Body of pancreas (tissue), 4 donors: Measurements from ENCODE around the gene BMPER.

Source experiments
- CTCF ChIP-seq, 7 experiments: fragments of 450-650 bp in 4 of 7; fragments of 200-600 bp in 3 of 7; sonication (generic) in 3 of 7; IDR thresholded peaks; one replicate each; pipeline ENCODE4 v1.5.1; 2016 to 2019; ENCODE audit warnings: antibody characterized with exemption in 7 of 7
- POLR2A ChIP-seq, 3 donors: fragments of 450-650 bp; IDR thresholded peaks; one replicate each; pipeline ENCODE4 v1.6.1; 2016; ENCODE audit warnings: antibody characterized with exemption in 3 of 3, mild to moderate bottlenecking in 2 of 3

DNA sequence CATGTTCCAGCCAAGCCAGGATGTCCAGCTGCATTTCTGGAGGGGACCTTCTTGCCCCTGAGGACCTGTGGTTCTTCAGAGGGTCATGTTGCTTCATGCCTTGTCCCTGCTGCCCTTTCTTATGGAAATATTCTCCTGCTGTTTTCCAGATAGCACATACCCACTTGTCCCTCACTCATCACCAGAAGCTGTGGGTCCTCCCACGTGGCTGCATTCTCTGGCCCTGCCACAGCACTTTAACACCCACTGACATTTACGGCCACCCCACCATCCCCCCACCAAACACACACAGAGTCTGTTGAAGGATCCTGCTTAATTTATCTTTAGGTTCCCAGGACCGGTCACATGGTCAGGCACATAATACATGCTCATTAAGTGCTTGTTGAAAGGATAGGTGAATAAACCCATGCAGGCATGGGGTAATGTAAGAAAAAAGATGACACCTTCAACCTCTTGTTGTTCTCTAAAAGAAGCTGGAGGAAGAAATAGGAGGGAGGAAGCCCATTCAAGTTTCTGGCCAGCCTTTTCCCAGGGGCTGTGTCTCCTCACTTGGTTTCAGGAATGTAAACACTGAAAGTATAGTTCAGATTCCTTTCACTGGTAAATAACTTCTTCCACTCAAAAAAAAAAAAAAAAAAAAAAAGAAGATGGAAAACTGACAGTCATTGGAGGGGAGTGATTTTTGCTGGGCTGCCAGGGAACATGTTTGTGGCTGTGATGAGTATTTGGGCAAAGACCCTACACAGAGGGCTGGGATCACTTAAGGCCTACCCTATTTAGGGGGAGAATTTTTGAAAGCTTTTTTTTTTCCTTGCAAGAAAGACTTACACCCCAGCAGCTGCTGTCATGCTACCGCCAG is 19.8 kb upstream of the BMPER start:
- no peak for TF ChIP-seq CTCF (IDR thresholded peaks at IDR 0.05)
- TF ChIP-seq POLR2A (IDR thresholded peaks at IDR 0.05): no peak
